ENCODE results near the gene C3orf33.

DNA sequence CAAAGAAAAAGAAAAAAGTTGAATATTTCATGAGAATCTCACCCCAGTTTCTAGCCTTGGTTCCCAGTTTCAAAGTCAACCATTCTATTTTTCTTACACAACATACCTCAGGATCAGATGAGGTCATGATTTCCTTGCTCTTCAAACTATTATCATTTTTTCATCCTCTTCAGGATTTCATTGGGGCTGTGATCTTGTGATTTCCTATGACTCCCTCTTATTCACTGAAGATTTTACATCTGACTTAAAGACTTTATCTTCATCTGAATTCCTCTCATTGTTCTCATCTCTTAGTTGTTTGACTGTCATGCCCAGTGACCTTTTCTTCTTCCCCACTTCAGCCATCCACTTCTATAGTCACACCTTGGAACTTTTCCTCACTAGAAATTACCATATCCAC lies 3.1 kb upstream of the C3orf33 start:
- TF ChIP-seq ATF2 (IDR thresholded peaks at IDR 0.05; ENCODE audit: low read length), result no peak
- TF ChIP-seq, protein P1, sequence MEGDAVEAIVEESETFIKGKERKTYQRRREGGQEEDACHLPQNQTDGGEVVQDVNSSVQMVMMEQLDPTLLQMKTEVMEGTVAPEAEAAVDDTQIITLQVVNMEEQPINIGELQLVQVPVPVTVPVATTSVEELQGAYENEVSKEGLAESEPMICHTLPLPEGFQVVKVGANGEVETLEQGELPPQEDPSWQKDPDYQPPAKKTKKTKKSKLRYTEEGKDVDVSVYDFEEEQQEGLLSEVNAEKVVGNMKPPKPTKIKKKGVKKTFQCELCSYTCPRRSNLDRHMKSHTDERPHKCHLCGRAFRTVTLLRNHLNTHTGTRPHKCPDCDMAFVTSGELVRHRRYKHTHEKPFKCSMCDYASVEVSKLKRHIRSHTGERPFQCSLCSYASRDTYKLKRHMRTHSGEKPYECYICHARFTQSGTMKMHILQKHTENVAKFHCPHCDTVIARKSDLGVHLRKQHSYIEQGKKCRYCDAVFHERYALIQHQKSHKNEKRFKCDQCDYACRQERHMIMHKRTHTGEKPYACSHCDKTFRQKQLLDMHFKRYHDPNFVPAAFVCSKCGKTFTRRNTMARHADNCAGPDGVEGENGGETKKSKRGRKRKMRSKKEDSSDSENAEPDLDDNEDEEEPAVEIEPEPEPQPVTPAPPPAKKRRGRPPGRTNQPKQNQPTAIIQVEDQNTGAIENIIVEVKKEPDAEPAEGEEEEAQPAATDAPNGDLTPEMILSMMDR (IDR thresholded peaks at IDR 0.05; ENCODE audit: control extremely low read depth in 1 of 3, insufficient read depth in 1 of 3, low read depth in 1 of 3, low read length in 3 of 3), result no peak
- no peak for TF ChIP-seq CHD7 (IDR thresholded peaks at IDR 0.05; ENCODE audit: insufficient replicate concordance, low read length)
- no peak for TF ChIP-seq POLR2AphosphoS5 (IDR thresholded peaks at IDR 0.05; ENCODE audit: low read depth, low read length)
- TF ChIP-seq GABPA (IDR thresholded peaks at IDR 0.05; ENCODE audit: borderline replicate concordance, insufficient read depth, low read length), result no peak
- no peak for TF ChIP-seq CEBPB (IDR thresholded peaks at IDR 0.05; ENCODE audit: low read depth, low read length)
- TF ChIP-seq MAX (IDR thresholded peaks at IDR 0.05), result no peak
- TF ChIP-seq SIN3A (conservative IDR thresholded peaks at IDR 0.05 in 1 of 2, IDR thresholded peaks at IDR 0.05 in 1 of 2; ENCODE audit: low read depth in 1 of 2, low read length in 2 of 2), result no peak

All from H1 (cell line).